OCI-LY7 (cell line): Measurements from ENCODE around the gene TMEM14A. TPM values are rescaled to one million over a fixed set of nuclear protein-coding genes. Genes with fewer than 3 reads are reported as not detected.

Experiments
- BruUV-seq: library from RNA; stranded (reverse); fragments of 400-500 nt; replicated peaks from 2 replicates; lab custom pipeline; 2021; lab: Mats Ljungman, UMichigan
- CTCF ChIA-PET: fragments of 300-600 bp; sonication (Branson Sonifier 250); formaldehyde crosslinking; loops from one replicate; lab custom pipeline; 2022; ENCODE audit warnings: antibody characterized with exemption; ENCODE audit not compliant: unreplicated experiment; lab: Charles Lee
- POLR2A ChIA-PET: fragments of 300-600 bp; sonication (Branson Sonifier 250); formaldehyde crosslinking; loops from one replicate; lab custom pipeline; 2022; ENCODE audit warnings: antibody characterized with exemption; lab: Charles Lee
- DNase-seq: peaks from one replicate; pipeline ENCODE4 v3.0.0-alpha.2; 2015; ENCODE audit warnings: low spot score
- H2AFZ ChIP-seq: fragments of 200-600 bp; sonication (generic), shearing (Covaris generic); 2 replicates; pipeline ENCODE4 v1.6.1; 2014; ENCODE audit warnings: mild to moderate bottlenecking, antibody characterized with exemption, low read length, moderate library complexity
- H3K27ac ChIP-seq: fragments of 200-600 bp; sonication (generic); 2 replicates; pipeline ENCODE4 v1.5.1; 2014; ENCODE audit warnings: mixed run types, low read depth, mild to moderate bottlenecking, moderate library complexity, low read length, inconsistent platforms; ENCODE audit not compliant: poor library complexity, severe bottlenecking
- H3K36me3 ChIP-seq: fragments of 200-600 bp; sonication (generic); 2 replicates; pipeline ENCODE4 v1.6.1; 2014; ENCODE audit warnings: mild to moderate bottlenecking, antibody characterized with exemption, low read length, moderate library complexity, mixed read lengths; ENCODE audit not compliant: insufficient read depth
- H3K4me1 ChIP-seq: fragments of 200-600 bp; sonication (generic); 2 replicates; pipeline ENCODE4 v1.5.1; 2014; ENCODE audit warnings: mild to moderate bottlenecking, low read length; ENCODE audit not compliant: insufficient read depth, poor library complexity, severe bottlenecking
- H3K4me2 ChIP-seq: fragments of 200-600 bp; sonication (generic); 2 replicates; pipeline ENCODE4 v1.6.1; 2014; ENCODE audit warnings: mild to moderate bottlenecking, low read length
- H3K4me3 ChIP-seq: fragments of 200-600 bp; sonication (generic); 2 replicates; pipeline ENCODE4 v1.5.1; 2014; ENCODE audit warnings: mild to moderate bottlenecking, low read depth, low read length; ENCODE audit not compliant: poor library complexity, severe bottlenecking
- H3K79me2 ChIP-seq: fragments of 200-600 bp; sonication (generic); 2 replicates; pipeline ENCODE4 v1.6.1; 2016; ENCODE audit warnings: low read depth, mild to moderate bottlenecking, low read length, moderate library complexity, mixed read lengths; ENCODE audit not compliant: insufficient read depth
- H3K9me2 ChIP-seq: fragments of 200-600 bp; sonication (generic); 2 replicates; pipeline ENCODE4 v1.6.1; 2016; ENCODE audit warnings: mild to moderate bottlenecking, low read length, mixed read lengths; ENCODE audit not compliant: insufficient read depth
- H3K9me3 ChIP-seq: fragments of 200-600 bp; sonication (generic); 2 replicates; pipeline ENCODE4 v1.6.1; 2014; ENCODE audit warnings: mild to moderate bottlenecking, mixed run types, low read length, mixed read lengths
- H4K20me1 ChIP-seq: fragments of 200-600 bp; sonication (generic); 2 replicates; pipeline ENCODE4 v1.6.1; 2014; ENCODE audit warnings: mild to moderate bottlenecking, antibody characterized with exemption, low read length, moderate library complexity, mixed read lengths; ENCODE audit not compliant: insufficient read depth
- CTCF ChIP-seq: fragments of 200-600 bp; sonication (generic); conservative IDR thresholded peaks from 2 replicates; pipeline ENCODE4 v1.5.1; 2014; ENCODE audit warnings: mild to moderate bottlenecking, antibody characterized with exemption, low read length, moderate library complexity, mixed read lengths
- EZH2phosphoT487 ChIP-seq: fragments of 200-600 bp; sonication (generic); IDR thresholded peaks from 2 replicates; pipeline ENCODE4 v1.6.1; 2018; ENCODE audit warnings: low read depth, borderline replicate concordance, mild to moderate bottlenecking, mixed run types, antibody characterized with exemption, low read length, moderate library complexity, mixed read lengths
- intact Hi-C: fragments of 100-400 bp; cut with micrococcal nuclease; formaldehyde crosslinking; loops from one replicate; pipeline ENCODE4 v1.10.0; 2022; ENCODE audit not compliant: unreplicated experiment
- total RNA-seq, 2 experiments: library from RNA; depleted of rRNA in 1 of 2; stranded (reverse); fragments of >200 nt in 1 of 2; shearing (Covaris generic) in 1 of 2; gene quantifications; 2 replicates each; pipeline ENCODE4 v1.2.3, GENCODE V29; 2014 to 2022

Gene TMEM14A
- total RNA-seq, 2 experiments from 2014 or later: 17.8 to 32.7 TPM

- CTCF ChIA-PET: no interaction called here
- H3K4me2 ChIP-seq: 0 out of 2 replicates have a peak overlapping the region, but pooled peaks have one; percentile 1
- BruUV-seq: no TSS peak
These were observed 56.0 kb downstream of the TMEM14A start for GRCh38 chr6:52726741-52727535.

GRCh38 chr6:52727908-52728307, 57.0 kb downstream of the TMEM14A start:
- BruUV-seq: no TSS peak
- H3K9me3 ChIP-seq: no peaks in the 10 kb centered on the region
- no peaks in the 10 kb centered on the region for H3K36me3 ChIP-seq
- H2AFZ ChIP-seq: no peak overlapping the region
- H3K27ac ChIP-seq: no peak overlapping the region
- H3K79me2 ChIP-seq: no peaks in the 10 kb centered on the region
- H3K4me2 ChIP-seq: no peak overlapping the region
- no peaks in the 10 kb centered on the region for H3K4me1 ChIP-seq
- H4K20me1 ChIP-seq: no peaks in the 10 kb centered on the region
- H3K9me2 ChIP-seq: no peaks in the 10 kb centered on the region
- intact Hi-C loops: no loop called here
- DNase-seq: no peak
- no peak for TF ChIP-seq CTCF
- no peak for TF ChIP-seq EZH2phosphoT487
- ChIA-PET POLR2A (no interaction called here), CTCF (no interaction called here)
- H3K4me3 ChIP-seq: no peak overlapping the region

More at GRCh38 chr6:52726741-52727535, 56.0 kb downstream of the TMEM14A start:
- no peaks in the 10 kb centered on the region for H3K79me2 ChIP-seq
- no peaks in the 10 kb centered on the region for H4K20me1 ChIP-seq
- intact Hi-C loops: no loop called here
- H2AFZ ChIP-seq: peak overlapping the region; percentile 34; the same call in 1 of the 2 replicates
- POLR2A ChIA-PET: no interaction called here
- no peaks in the 10 kb centered on the region for H3K4me1 ChIP-seq
- H3K9me3 ChIP-seq: no peaks in the 10 kb centered on the region
- no peaks in the 10 kb centered on the region for H3K36me3 ChIP-seq
- H3K9me2 ChIP-seq: no peaks in the 10 kb centered on the region
- no peak for DNase-seq
- no peak overlapping the region for H3K27ac ChIP-seq
- H3K4me3 ChIP-seq: no peak overlapping the region
- TF ChIP-seq EZH2phosphoT487 (no peak), CTCF (no peak)

- H2AFZ ChIP-seq: no peak overlapping the region
- intact Hi-C loops: no loop called here
- no peak for DNase-seq
- TF ChIP-seq EZH2phosphoT487: no peak
- no peak for TF ChIP-seq CTCF
- CTCF ChIA-PET: no interaction called here
- no peaks in the 10 kb centered on the region for H3K9me3 ChIP-seq
- H3K36me3 ChIP-seq: no peaks in the 10 kb centered on the region
- no peaks in the 10 kb centered on the region for H4K20me1 ChIP-seq
- H3K4me2 ChIP-seq: no peak overlapping the region
- no TSS peak for BruUV-seq
- H3K27ac ChIP-seq: no peak overlapping the region
- H3K4me3 ChIP-seq: no peak overlapping the region
- POLR2A ChIA-PET: interaction anchor here (0.7 kb wide), 1 partner anchor 79 kb away, joined by 3 read pairs; no protein-coding TSS in a partner anchor
- no peaks in the 10 kb centered on the region for H3K79me2 ChIP-seq
- H3K4me1 ChIP-seq: no peaks in the 10 kb centered on the region
- H3K9me2 ChIP-seq: no peaks in the 10 kb centered on the region
These were observed 57.5 kb downstream of the TMEM14A start for GRCh38 chr6:52728394-52728793.
